ENCODE measurements around the gene AMPD1.

DNA sequence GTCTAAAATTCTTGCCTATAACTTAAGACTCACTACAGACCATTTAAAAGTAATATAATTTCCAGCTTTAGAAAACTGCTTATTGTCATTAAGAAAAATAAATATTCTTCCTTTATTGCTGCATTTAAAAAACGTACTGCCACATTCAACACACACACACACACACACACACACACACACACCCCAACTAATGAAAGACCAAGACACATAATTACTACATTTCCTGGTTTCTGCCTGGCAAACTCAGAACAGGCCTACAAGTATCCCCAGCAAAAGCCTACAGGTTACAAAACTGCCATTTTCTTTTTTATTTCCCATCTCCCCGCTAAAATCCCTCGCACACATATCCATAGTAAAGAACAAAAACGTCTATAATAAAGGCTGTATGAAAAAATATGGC is 27.0 kb downstream of the AMPD1 start:
- TF ChIP-seq, protein P1, sequence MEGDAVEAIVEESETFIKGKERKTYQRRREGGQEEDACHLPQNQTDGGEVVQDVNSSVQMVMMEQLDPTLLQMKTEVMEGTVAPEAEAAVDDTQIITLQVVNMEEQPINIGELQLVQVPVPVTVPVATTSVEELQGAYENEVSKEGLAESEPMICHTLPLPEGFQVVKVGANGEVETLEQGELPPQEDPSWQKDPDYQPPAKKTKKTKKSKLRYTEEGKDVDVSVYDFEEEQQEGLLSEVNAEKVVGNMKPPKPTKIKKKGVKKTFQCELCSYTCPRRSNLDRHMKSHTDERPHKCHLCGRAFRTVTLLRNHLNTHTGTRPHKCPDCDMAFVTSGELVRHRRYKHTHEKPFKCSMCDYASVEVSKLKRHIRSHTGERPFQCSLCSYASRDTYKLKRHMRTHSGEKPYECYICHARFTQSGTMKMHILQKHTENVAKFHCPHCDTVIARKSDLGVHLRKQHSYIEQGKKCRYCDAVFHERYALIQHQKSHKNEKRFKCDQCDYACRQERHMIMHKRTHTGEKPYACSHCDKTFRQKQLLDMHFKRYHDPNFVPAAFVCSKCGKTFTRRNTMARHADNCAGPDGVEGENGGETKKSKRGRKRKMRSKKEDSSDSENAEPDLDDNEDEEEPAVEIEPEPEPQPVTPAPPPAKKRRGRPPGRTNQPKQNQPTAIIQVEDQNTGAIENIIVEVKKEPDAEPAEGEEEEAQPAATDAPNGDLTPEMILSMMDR (conservative IDR thresholded peaks at IDR 0.05; ENCODE audit: low read depth, low read length): no peak
- no peak for TF ChIP-seq EZH2 (IDR thresholded peaks at IDR 0.05; ENCODE audit: borderline replicate concordance, low read depth, low read length, poor library complexity, severe bottlenecking)
